Natural killer cell treated with Interleukin-12 subunit alpha and Interleukin-12 subunit beta and Interleukin-15 and Interleukin-18, amount 100 ng/mL, for 72 hours (primary cell): ENCODE measurements around the gene MYBPC3. TPM values are rescaled to one million over a fixed set of nuclear protein-coding genes. Genes with fewer than 3 reads are reported as not detected.

Source experiments
- ATAC-seq, 2 donors: fragments of 150-1000 bp; cut with Tn5 transposase in 1 of 2; sonication (Bioruptor Pico), chemical (Tn5 transposase) in 1 of 2; 2 replicates each; pipeline ENCODE4 v1.10.0; 2021
- DNase-seq: peaks from one replicate; pipeline ENCODE4 v3.0.0; 2022; ENCODE audit warnings: low spot score
- H3K27ac Mint-ChIP-seq, 2 donors: 1 replicate in 1 of 2; 2 replicates in 1 of 2; pipeline ENCODE4 v1.8.0; 2022; ENCODE audit warnings: mixed read lengths in 2 of 2, mild to moderate bottlenecking in 1 of 2, moderate library complexity in 1 of 2
- H3K27me3 Mint-ChIP-seq, 2 donors: 1 replicate in 1 of 2; 2 replicates in 1 of 2; pipeline ENCODE4 v1.8.0; 2022; ENCODE audit warnings: mixed read lengths in 2 of 2
- H3K36me3 Mint-ChIP-seq: one replicate; pipeline ENCODE4 v1.8.0; 2022; ENCODE audit warnings: mixed read lengths
- H3K4me1 Mint-ChIP-seq, 2 donors: 1 replicate in 1 of 2; 2 replicates in 1 of 2; pipeline ENCODE4 v1.8.0; 2022; ENCODE audit warnings: low read depth in 2 of 2, mixed read lengths in 2 of 2, mild to moderate bottlenecking in 1 of 2
- H3K4me3 Mint-ChIP-seq: one replicate; pipeline ENCODE4 v1.8.0; 2022; ENCODE audit warnings: mixed read lengths
- H3K9me3 Mint-ChIP-seq: 2 replicates; pipeline ENCODE4 v1.8.0; 2022; ENCODE audit warnings: mixed read lengths
- total RNA-seq, 2 donors: library from RNA; stranded (reverse); gene quantifications; one replicate each; pipeline ENCODE4 v1.2.3, GENCODE V29; 2022

MYBPC3 gene
- total RNA-seq, 2 donors from 2014 or later: not detected

DNA sequence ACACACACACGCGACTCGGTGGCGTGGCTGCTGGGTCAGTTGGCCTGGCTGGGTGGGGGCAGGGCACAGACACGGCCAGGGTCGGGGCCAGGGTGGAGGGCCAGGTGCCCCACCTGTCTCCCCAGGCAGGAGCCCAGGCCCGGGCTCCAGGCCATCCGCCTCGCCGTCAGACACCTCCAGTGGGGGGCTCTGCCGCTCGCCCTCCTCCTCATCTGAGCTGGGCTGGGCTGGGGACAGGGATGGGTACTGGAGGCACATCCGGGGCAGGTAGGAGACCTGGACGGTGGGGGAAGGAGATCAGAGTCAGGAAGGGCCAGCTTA lies 6.2 kb upstream of the MYBPC3 start:
- Mint-ChIP-seq H3K9me3 (no peaks in the 10 kb centered on the region), H3K4me3 (no peak overlapping the region), H3K36me3 (no peaks in the 10 kb centered on the region), H3K27ac (no peak overlapping the region), H3K4me1 (peaks cover 13 to 17% of the 10 kb centered on the region in 2 donors), H3K27me3 (no peaks in the 10 kb centered on the region)
- DNase-seq (no peak), ATAC-seq (no peak)

DNA sequence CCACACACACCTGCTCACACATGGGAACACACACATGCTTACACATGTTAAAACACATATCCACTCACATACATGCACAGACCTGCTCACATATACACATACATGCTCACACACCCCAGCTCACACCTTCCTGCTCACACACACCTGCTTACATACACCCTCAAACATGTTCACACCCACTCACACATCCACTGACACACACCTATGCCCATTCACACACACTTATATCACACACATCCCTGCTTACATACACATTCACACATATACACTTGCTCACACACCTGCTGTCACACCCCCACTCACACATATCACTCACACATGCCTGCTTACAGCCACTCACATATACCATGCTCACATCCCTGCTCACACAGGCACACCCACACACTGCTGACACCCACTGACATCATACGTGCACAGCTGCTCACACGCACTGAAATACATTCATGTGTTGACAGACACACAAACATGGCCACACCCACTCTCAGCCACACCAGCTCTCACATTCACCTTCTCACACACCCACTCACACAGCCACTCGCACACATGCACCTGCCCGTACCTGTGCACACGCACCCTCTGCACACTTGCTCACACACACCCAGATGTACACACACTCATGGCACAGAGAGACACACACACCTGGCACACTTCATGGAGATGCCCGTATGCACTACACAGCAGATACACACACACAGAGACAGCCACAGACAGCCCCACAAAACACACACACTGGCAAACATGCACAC lies 5.7 kb upstream of the MYBPC3 start:
- Mint-ChIP-seq H3K4me3 (no peak overlapping the region), H3K36me3 (no peaks in the 10 kb centered on the region), H3K9me3 (no peaks in the 10 kb centered on the region), H3K27me3 (no peaks in the 10 kb centered on the region), H3K4me1 (peaks cover 13 to 17% of the 10 kb centered on the region in 2 donors), H3K27ac (no peak overlapping the region)
- DNase-seq (no peak), ATAC-seq (no peak)

DNA sequence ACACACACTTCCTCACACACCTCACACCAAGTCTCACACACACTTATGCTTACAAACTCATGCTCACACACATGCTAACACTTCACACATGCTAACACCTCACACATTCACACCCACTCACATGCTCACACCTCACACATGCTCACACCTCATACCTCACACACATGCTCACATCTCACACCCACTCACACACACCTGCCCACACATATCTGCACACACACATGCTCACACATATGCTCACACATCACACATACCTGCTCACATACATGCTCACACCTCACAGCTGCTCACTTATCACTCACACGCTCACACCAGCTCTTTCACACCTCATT lies 4.5 kb upstream of the MYBPC3 start:
- H3K36me3 Mint-ChIP-seq: no peaks in the 10 kb centered on the region
- ATAC-seq (no peak), DNase-seq (no peak)
- no peaks in the 10 kb centered on the region for H3K9me3 Mint-ChIP-seq
- H3K27me3 Mint-ChIP-seq: no peaks in the 10 kb centered on the region
- H3K4me3 Mint-ChIP-seq: no peak overlapping the region
- no peak overlapping the region for H3K27ac Mint-ChIP-seq
- H3K4me1 Mint-ChIP-seq: peaks cover 13 to 17% of the 10 kb centered on the region in 2 donors

DNA sequence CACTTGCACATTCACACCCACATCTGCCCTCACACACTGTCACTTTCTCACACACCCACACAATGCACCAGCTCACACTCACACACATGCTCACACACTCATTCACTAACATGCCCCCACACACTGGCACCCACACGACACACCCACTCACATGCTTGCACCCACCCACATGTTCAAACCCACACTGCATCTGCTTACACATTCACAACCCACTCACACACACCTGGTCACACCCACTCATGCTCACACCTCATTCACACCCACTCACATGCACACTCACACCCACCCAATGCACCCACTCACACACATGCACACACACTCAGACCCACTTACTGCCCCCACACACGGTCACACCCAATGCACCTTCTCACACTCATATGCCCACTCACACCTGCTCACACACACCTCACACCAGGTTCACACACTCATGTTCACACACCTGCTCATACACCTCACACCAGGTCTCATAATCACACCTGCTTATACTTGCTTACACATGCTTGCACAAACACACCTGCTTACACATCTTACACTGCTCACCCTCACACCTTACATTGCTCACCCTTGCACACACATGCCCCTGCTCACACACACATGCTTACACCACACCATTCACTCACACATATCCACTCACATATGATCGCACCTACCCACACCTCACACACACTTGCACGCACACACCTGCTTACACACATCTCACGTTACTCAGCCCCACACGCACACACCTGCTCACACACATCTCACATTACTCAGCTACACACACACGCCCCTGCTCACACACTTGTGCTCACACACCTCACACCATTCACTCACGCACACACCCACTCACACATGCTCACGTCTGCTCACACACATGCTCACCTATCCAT lies 3.9 kb upstream of the MYBPC3 start:
- peaks cover 13% of the 10 kb centered on the region in 2 donors for H3K4me1 Mint-ChIP-seq
- no peak for ATAC-seq
- H3K9me3 Mint-ChIP-seq: no peaks in the 10 kb centered on the region
- H3K36me3 Mint-ChIP-seq: no peaks in the 10 kb centered on the region
- no peak for DNase-seq
- no peak overlapping the region for H3K4me3 Mint-ChIP-seq
- no peak overlapping the region for H3K27ac Mint-ChIP-seq
- no peaks in the 10 kb centered on the region for H3K27me3 Mint-ChIP-seq

DNA sequence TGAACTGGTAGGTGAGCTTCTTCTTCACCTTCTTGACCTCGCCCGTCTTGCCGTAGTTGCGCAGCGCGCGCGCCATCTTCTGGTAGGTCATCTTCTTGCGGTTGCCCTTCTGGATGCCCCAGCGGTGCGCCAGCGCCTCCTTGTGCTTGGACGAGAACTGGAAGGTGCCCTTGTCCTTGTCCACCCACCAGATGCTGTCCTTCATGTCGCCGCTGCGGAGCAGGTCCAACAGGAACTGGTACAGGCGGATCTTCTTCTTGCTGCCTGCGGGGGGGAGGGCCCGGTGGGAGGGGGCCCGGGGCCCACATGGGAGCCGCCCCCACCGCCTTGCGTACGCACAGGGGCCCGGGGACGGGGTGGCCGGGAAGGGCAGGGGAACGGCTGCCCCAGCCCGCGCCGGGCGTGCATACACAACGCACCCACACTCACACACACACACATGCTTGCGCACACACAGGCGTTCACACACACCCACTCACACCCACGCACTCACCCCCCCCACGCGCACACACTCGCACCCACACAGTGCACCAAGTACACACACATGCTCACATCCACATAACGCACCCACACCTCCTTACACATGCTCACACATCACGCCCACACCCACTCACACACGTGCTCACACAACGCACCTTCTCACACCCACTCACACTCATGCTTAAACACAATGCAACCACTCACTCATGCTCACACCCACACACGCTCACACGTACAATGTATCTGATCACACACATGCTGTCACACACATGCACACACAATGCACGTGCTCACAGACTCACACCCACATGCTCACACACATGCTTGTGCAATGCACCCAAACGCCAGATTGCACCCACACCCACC lies 3.0 kb upstream of the MYBPC3 start:
- Mint-ChIP-seq H3K27ac (no peak overlapping the region), H3K4me1 (peaks cover 7 to 9% of the 10 kb centered on the region in 2 donors), H3K4me3 (no peak overlapping the region), H3K9me3 (no peaks in the 10 kb centered on the region), H3K36me3 (no peaks in the 10 kb centered on the region), H3K27me3 (no peaks in the 10 kb centered on the region)
- DNase-seq (no peak), ATAC-seq (no peak)

DNA sequence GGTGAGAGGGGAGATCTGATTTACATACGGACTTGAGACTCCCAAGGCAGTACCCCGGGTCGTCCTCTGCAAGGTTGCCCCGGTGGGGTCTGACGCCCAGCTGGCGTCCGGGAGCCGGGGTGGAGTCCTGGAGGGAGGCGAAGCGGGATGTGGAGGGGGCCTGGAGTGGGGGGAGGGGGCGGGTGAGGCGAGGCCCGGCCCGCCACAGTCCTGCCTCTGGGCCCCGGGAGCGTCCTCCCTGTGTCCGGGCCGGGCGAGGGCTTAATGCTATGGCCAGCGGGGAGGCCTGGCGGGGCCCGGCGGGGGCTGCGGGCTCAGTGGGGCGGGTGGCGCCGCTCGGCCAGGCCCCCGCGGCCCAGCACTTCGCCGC lies 2.4 kb upstream of the MYBPC3 start:
- Mint-ChIP-seq H3K4me3 (no peak overlapping the region), H3K4me1 (peaks cover 7 to 9% of the 10 kb centered on the region in 2 donors), H3K36me3 (no peaks in the 10 kb centered on the region), H3K27me3 (no peaks in the 10 kb centered on the region), H3K27ac (no peak overlapping the region), H3K9me3 (no peaks in the 10 kb centered on the region)
- ATAC-seq: no peak
- no peak for DNase-seq

DNA sequence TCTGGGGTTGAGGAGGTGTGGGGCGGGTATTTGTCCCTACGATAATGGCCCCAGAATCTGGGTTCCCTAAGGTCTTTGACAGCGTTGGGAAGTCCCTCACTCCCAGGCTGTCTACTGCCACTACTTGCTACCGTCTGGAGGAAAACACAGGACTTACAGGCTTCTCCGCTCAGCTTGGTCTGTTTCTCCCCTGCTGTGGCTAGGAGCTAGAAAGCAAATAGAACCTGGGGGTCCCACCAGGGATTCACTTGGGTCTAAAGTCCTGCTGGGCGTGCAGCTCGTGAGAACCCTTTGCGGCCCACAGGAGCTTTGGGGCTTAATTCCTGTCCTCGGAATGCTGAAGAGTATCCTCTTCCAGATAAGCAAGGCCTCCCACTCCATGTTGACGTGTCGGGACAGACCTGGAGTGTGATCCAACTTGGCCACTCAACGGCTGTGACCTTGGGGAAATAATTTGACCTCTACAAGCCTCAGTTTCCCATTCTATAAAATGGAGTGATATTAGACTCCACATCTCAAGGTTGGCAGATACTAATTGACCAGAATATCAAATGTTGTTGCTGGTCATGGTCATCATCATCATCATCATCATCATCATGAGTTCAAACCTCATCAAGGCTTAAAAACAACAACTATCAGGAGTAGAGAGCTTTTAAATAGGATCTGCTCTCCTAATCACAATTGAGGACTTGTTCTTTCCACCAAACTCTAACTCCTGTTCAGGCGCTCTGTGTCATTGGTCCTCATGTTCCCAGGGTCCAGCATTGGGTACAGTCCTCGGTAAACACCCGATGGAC lies 1.7 kb upstream of the MYBPC3 start:
- H3K9me3 Mint-ChIP-seq: no peaks in the 10 kb centered on the region
- no peak overlapping the region for H3K27ac Mint-ChIP-seq
- no peaks in the 10 kb centered on the region for H3K36me3 Mint-ChIP-seq
- no peaks in the 10 kb centered on the region for H3K27me3 Mint-ChIP-seq
- ATAC-seq (no peak), DNase-seq (no peak)
- peaks cover under 1 to 2% of the 10 kb centered on the region in 2 donors for H3K4me1 Mint-ChIP-seq
- no peak overlapping the region for H3K4me3 Mint-ChIP-seq

DNA sequence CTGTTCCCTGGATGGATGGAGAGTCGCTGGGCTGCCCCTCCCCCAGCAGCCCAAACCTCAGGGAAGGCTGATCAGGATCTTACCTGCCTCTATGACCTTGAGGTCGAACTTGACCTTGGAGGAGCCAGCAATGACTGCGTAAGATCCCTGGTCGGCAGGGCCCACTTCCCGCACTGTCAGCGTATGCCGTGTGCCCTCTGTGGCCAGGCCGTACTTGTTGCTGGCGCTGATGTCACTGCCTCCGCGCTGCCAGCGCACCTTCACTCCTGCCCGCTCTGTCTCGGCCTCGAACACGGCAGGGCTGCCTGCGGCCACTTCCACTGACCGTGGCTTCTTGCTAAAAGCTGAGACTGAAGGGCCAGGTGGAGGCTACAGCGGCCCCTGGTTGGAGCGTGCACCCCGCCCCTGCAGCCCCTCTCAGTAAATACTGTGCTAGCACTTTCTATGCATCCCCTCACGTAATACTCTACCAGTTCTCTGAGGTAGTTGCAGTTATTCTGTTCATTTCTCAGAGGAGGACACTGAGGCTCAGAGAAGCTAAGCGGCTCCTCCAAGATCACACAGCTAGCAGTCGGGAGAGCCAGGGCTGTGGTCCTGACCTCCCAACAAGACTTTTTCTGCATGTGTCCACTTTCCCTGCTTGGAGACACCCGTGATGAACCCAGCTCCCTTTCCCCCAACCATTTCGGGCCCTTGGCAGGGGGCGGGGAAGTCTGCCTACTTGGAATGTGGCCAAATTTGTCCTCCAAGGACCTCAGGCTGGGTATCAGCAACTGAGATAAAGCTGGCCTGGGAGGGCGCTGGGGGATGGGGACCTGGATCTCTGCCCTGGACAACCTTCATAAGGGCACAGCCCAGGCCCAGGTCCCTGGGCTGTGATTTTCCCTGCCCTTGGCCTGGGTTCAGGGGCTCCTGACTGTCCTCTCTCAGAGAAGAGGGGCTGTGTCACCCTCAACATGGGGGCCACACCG lies 1.1 kb downstream of the MYBPC3 start:
- Mint-ChIP-seq H3K4me1 (no peaks in the 10 kb centered on the region), H3K9me3 (no peaks in the 10 kb centered on the region), H3K4me3 (no peak overlapping the region), H3K27me3 (no peaks in the 10 kb centered on the region), H3K27ac (no peak overlapping the region), H3K36me3 (no peaks in the 10 kb centered on the region)
- DNase-seq: no peak
- ATAC-seq: no peak

DNA sequence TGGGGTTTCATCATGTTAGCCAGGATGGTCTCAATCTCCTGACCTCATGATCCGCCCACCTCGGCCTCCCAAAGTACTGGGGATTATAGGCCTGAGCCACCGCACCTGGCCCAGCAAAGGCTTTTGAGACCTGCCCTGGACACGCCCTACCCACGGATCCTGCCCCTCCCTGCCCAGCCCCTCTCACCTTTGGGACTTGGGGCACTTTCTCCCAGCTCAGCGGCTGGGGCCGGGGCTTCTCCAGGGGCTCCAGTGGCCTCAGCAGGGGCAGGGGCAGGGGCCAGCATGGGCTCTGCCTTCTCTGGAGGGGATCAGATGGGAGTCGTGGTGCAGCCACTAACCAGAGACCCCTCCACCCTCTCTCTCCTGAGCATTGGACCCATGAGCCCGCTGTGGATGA lies 2.2 kb downstream of the MYBPC3 start:
- Mint-ChIP-seq H3K27me3 (no peaks in the 10 kb centered on the region), H3K4me1 (no peaks in the 10 kb centered on the region), H3K4me3 (no peak overlapping the region), H3K9me3 (no peaks in the 10 kb centered on the region), H3K27ac (no peak overlapping the region), H3K36me3 (no peaks in the 10 kb centered on the region)
- no peak for DNase-seq
- ATAC-seq: no peak

DNA sequence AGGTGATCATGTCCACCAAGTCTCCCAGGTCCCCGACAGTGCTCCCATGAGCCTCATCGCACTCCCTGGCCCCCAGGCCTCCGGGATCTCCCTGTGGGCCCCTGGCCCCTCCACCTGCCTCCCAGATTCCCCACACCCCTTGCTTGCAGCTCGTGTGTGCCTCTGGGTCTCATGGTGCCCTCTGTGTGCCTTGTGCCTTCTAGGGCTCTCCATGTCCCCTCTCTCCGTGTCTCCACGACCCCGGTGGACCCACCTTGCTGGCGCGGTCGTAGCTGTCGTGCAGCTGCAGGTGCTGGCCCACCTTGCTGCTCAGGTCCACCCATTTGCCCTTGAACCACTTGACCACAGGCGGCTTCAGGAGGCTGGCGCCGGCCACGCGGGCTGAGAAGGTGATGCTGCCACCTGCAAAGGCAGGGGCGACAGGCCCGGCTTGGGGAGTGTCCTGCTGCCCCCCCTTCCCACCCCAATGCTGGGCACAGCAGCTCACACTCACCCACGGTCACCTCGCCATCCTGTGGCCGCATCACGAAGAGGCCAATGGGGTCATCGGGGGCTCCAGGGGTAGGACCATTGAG lies 2.9 kb downstream of the MYBPC3 start:
- ATAC-seq: no peak
- Mint-ChIP-seq H3K9me3 (no peaks in the 10 kb centered on the region), H3K36me3 (no peaks in the 10 kb centered on the region), H3K4me1 (no peaks in the 10 kb centered on the region), H3K27ac (no peak overlapping the region), H3K4me3 (no peak overlapping the region), H3K27me3 (no peaks in the 10 kb centered on the region)
- no peak for DNase-seq

DNA sequence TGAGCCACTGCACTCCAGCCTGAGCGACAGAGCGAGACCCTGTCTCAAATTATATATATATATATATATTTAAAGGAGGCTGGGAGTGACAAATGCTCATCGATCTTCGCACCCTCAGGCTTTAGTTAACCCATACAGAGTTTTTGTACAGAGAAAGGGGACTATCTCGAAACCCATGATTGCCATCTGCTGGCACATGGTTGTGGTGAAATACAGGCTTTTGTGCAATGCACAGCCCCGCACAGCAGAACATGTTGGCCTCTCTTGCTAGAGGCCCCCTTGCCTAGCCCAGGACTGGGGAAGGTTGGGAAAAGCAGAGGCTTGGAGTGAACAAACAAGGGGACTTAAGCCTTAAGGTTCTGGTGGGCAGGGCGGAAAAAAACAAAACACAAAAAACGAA lies 3.6 kb downstream of the MYBPC3 start:
- Mint-ChIP-seq H3K4me1 (no peaks in the 10 kb centered on the region), H3K27ac (no peak overlapping the region), H3K36me3 (no peaks in the 10 kb centered on the region), H3K9me3 (no peaks in the 10 kb centered on the region), H3K4me3 (no peak overlapping the region), H3K27me3 (no peaks in the 10 kb centered on the region)
- ATAC-seq (no peak), DNase-seq (no peak)

DNA sequence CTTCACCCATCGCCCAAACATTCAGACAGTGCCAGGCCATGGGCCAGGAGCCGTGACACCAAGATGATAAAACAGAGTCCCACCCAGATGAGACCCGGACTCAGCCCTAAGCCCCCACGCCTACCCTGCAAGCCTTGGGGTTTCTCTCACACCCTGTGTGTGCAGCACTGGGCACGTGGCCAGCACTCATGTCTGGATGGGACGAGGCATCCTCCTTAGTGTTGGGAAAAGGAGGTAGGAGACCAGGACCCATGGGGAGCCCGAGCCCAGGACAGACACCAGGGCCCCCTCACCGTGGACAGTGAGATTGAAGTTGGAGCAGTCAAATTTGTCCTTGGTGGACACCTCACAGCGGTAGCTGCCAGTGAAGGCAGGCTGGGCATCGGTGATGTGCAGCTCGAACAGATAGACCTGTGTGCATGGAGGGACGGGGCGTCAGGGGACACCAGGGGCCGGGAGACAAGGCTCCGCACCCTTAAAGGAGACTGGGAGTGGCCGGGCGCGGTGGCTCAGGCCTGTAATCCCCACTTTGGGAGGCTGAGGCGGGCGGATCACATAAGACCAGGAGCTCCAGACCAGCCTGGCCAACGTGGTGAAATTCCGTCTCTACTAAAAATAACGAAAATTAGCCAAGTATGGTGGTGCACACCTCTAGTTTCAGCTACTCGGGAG lies 4.2 kb downstream of the MYBPC3 start:
- Mint-ChIP-seq H3K36me3 (no peaks in the 10 kb centered on the region), H3K9me3 (no peaks in the 10 kb centered on the region), H3K4me1 (peaks cover 0 to 3% of the 10 kb centered on the region in 2 donors), H3K4me3 (no peak overlapping the region), H3K27me3 (peaks cover 0 to 2% of the 10 kb centered on the region in 2 donors), H3K27ac (no peak overlapping the region)
- DNase-seq: no peak
- no peak for ATAC-seq
